ENCODE measurements around the gene TMEM52.

TMEM52 gene

GRCh38 chr1:1919304-1920056, 401 bp upstream of the TMEM52 start:
- no peak for TF ChIP-seq CTCF (IDR thresholded peaks at IDR 0.05)

DNA sequence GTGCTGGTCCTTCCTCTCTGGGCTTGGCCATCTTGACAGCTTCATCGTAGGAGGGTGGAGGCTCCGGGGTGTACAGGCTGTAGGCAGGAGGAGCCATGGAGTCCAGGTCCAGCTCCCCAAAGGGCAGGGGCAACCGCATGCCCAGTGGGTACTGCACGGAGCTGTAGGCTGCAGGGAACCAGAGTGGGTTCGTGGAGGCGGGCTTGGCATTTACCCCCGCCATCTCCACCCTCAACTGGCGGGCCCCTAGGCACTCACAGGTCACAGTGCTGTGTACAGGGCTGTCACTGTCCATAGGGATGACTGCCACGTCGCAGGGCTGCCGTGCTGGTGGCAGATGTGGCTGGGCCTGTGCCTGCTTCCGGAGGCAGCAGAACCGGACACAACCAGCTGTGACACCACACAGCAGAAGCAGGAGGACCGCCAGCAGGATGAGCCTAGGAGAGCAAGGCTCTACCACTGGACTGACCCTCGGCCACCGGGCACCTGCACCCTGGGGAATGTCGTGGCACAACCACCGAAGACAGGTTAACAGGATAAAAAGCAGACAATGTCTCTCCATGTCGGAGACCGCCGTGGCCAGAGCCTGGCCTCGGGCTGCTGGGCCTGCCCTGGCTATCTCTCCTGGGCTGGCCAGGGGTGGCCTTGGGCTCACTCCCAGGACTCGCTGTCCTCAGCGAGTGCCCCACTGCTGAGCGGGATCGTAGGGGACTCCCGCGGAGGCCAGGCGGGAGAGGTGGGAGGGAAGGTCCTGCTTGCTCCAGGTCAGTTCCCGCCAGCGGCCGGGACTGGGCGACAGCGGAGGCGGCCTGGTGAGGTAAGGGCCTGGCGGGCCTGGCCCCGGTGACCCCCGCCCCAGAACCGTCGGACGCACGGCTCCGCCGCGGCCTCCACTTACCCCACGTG, 831 bp downstream of the TMEM52 start:
- no peak for TF ChIP-seq CTCF (IDR thresholded peaks at IDR 0.05)

GRCh38 chr1:1917304-1917976, 1.6 kb downstream of the TMEM52 start:
- TF ChIP-seq CTCF (IDR thresholded peaks at IDR 0.05): no peak

DNA sequence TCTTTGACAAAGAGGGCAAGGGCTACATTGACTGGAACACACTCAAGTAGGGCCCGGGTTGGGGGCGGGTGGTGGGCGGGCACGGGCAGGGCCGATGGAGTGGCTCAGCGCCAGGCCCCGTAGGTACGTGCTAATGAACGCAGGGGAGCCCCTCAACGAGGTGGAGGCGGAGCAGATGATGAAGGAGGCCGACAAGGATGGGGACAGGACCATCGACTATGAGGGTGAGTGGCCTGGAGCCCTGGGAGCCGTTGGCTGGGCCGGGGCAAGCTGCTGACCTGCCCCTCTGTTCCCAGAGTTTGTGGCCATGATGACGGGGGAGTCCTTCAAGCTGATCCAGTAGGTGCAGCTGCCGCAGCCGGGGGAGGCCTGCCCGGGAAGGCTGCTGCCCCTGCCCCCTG, 2.2 kb downstream of the TMEM52 start:
- TF ChIP-seq CTCF (IDR thresholded peaks at IDR 0.05): no peak

DNA sequence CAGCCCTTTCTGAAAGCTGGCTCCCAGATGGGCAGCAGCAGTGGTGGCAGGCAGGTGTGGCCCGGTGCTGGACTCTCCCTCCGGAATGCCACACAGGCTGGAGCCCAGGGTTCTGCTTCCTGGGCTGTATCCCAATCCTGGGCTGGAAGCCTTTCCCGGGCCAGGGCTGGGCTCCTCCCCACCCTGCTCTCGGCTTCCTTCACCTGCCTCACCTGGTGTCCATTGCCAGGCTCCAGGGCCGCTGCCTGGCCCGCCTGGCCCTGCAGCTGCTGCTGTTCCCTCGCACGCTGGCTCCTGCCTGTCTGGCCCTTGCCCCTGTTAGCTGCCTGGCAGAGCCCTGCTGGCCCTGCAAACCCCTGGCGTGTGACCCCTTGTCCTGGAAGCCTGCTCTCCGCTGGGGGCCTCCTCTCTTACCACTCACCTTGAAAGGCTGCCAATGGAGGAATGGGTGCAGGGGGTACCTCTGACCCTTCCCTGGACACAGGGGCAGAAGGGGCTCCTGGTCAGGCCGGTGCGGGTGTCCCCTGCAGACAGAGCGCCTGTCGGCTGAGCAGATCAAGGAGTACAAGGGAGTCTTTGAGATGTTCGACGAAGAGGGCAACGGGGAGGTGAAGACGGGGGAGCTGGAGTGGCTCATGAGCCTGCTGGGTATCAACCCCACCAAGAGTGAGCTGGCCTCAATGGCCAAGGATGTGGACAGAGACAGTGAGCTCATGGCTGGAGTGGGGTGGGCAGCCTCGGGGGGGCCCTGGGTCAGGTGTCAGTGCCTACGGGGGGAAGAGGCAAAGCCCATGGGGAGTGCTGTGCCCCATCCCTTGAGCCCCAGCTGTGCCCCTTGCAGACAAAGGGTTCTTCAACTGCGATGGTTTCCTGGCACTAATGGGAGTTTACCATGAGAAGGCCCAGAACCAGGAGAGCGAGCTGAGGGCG, 2.9 kb downstream of the TMEM52 start:
- no peak for TF ChIP-seq CTCF (IDR thresholded peaks at IDR 0.05)

DNA sequence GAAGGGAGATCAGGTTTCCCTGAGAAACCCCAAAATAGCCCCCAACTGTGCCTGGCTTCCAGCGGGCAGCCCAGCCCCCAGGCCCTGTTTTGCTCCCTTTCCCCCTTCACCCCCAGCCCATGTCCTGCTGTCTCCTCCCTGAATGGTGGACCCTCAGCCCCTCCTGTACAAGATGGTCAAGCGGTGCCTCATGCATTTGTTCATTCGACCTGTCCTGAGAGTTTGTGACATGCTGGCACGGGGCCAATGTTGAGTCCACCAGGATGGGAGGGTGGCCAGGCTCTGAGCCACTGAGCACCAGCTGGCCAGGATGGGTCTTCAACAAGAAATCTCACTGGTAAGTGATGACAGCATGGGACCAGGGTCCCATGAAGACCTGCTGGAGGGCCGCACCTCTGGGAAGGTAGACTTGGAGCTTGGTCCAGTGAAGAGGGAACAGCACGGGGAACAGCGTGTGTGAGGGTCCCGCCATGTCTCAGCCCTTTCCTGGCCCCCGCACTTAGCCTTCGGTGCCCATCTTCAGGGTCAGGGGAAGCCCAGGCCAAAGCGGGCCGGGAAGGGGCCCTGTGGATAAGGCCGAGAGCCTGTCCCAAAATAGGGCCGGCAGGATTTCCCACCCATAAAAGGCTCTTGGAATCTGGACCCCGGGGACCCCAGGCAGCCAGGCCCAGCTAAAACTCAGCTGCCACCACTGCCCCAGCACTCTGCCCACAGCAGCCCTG, 3.9 kb downstream of the TMEM52 start, which contains the start of gene CALML6:
CALML6 (plus strand) TSS at position 290 of the 722 bp plus-strand sequence; CDS start at position 311, 21 bp downstream.
- TF ChIP-seq CTCF (IDR thresholded peaks at IDR 0.05): no peak

Measured in LNCAP (cell line).